A549 (cell line): Measurements from ENCODE around the gene GRID2.

Experiments used
- CEBPB ChIP-seq, 2 experiments: fragments of >200 bp in 1 of 2; sonication (Bioruptor Twin) in 1 of 2; formaldehyde crosslinking in 1 of 2; IDR thresholded peaks; 2 replicates each; pipeline ENCODE4 v1.6.1; 2012 to 2016
- NR3C1 ChIP-seq: fragments of >200 bp; sonication (Bioruptor Twin); formaldehyde crosslinking; IDR thresholded peaks from 3 replicates; pipeline ENCODE4 v1.6.1; 2017
- RAD21 ChIP-seq, 2 experiments: fragments of >200 bp in 1 of 2; sonication (Bioruptor Twin) in 1 of 2; formaldehyde crosslinking in 1 of 2; IDR thresholded peaks in 1 of 2; conservative IDR thresholded peaks in 1 of 2; 2 replicates in 1 of 2; 3 replicates in 1 of 2; pipeline ENCODE4 v1.6.1; 2012 to 2018; ENCODE audit warnings: inconsistent platforms in 1 of 2
- RCOR1 ChIP-seq: fragments of 150-350 bp; IDR thresholded peaks from 2 replicates; pipeline ENCODE4 v1.6.1; 2014; ENCODE audit warnings: antibody characterized with exemption, low read length, low read depth
- TF ChIP-seq, protein P1 (sequence below): fragments of >200 bp; sonication (Bioruptor Twin); formaldehyde crosslinking; IDR thresholded peaks from 3 replicates; pipeline ENCODE4 v1.5.1; 2016

DNA sequence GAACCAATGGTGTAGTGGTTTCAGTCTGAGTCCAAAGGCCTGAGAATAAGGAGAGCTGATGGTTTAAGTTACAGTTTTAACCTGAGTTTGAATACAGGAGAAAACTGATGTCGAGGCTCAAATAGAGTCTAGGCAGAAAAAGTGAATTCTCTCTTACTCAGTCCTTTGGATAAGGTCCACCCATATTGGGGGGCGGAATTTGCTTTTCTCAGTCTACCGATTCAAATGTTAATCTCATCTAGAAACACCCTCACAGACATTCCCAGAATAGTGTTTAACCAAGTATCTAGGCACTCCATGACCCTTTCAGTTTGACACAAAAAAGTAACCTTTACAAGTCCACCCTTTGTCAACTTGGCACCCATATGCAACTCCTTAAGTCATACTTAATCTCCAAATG is 216.0 kb downstream of the GRID2 start:
- TF ChIP-seq RCOR1 (no peak), CEBPB (IDR thresholded peaks at IDR 0.05) (no peak), NR3C1 (no peak), RAD21 (conservative IDR thresholded peaks at IDR 0.05 in 1 of 2, IDR thresholded peaks at IDR 0.05 in 1 of 2) (no peak)
- TF ChIP-seq, protein P1, sequence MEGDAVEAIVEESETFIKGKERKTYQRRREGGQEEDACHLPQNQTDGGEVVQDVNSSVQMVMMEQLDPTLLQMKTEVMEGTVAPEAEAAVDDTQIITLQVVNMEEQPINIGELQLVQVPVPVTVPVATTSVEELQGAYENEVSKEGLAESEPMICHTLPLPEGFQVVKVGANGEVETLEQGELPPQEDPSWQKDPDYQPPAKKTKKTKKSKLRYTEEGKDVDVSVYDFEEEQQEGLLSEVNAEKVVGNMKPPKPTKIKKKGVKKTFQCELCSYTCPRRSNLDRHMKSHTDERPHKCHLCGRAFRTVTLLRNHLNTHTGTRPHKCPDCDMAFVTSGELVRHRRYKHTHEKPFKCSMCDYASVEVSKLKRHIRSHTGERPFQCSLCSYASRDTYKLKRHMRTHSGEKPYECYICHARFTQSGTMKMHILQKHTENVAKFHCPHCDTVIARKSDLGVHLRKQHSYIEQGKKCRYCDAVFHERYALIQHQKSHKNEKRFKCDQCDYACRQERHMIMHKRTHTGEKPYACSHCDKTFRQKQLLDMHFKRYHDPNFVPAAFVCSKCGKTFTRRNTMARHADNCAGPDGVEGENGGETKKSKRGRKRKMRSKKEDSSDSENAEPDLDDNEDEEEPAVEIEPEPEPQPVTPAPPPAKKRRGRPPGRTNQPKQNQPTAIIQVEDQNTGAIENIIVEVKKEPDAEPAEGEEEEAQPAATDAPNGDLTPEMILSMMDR = no peak
